ENCODE data around the gene TLCD2.

GRCh38 chr17:1683459-1683858 is 26.7 kb downstream of the TLCD2 start:
- TF ChIP-seq POLR2A (IDR thresholded peaks at IDR 0.05; ENCODE audit: low read length) = no peak
- no peak for TF ChIP-seq GATA1 (IDR thresholded peaks at IDR 0.05; ENCODE audit: low read depth, low read length)

Measured in erythroblast (primary cell).